ENCODE results near the gene CFB.
"Not testable (repeated sequence)": the region's sequence is repeated elsewhere in the genome, so short reads cannot be mapped to it uniquely, and the experiment has no call there.

The CFB gene

DNA sequence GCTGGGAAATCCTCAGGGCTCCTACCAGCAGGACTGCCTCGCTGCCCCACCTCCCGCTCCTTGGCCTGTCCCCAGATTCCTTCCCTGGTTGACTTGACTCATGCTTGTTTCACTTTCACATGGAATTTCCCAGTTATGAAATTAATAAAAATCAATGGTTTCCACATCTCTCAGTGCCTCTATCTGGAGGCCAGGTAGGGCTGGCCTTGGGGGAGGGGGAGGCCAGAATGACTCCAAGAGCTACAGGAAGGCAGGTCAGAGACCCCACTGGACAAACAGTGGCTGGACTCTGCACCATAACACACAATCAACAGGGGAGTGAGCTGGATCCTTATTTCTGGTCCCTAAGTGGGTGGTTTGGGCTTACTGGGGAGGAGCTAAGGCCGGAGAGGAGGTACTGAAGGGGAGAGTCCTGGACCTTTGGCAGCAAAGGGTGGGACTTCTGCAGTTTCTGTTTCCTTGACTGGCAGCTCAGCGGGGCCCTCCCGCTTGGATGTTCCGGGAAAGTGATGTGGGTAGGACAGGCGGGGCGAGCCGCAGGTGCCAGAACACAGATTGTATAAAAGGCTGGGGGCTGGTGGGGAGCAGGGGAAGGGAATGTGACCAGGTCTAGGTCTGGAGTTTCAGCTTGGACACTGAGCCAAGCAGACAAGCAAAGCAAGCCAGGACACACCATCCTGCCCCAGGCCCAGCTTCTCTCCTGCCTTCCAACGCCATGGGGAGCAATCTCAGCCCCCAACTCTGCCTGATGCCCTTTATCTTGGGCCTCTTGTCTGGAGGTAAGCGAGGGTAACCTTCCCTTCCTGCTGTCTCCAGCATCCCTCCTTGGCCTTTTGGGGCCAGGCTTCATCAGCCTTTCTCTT is at the start of gene CFB:
CFB (plus strand) TSS at position 589 of the 863 bp plus-strand sequence; CDS start at position 716, 127 bp downstream.
- DNase-seq (ENCODE audit: low read depth in 2 of 2) = no peak

GRCh38 chr6:31896493-31896855 is 49.4 kb upstream of the CFB start:
- DNase-seq (ENCODE audit: low read depth in 2 of 2) = no peak

DNA sequence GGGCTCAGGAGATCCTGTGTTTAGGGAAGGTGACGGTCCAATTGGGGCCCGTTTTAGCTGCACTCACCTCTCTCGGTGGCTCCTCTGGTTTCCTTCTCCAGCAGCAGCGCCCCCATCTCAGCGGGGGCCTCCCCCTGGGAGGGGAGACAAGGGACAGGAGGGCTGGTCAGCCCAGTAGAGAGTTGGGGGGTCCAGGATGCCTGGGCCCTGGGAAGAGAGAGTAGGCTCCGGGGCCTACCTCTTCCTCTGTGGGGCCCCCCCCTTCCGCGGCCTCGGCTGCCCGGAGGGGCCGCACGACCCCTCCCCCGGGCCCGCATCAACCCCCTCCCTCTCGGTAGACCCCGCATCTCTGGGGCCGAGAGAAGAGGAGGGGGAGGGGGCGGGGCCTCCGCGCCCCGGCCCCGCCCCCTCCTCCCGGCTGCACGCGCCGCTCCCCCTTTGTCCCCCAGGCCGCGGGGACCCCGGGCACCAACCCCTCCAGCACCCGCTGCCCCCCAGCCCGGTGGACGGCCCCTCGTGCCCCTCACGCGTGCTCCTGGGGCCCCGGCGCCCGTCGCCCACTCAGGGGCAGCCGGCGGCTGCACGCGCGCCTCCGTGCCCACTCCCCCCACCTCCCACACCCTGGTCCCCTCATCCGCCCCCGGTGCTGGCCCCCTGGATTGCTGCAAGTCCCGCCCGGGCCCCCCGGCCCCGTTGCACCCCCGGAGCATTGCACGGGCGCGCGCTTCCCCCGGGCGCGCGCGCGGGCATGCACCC is 48.9 kb upstream of the CFB start:
- no peak for DNase-seq (ENCODE audit: low read depth in 2 of 2)

DNA sequence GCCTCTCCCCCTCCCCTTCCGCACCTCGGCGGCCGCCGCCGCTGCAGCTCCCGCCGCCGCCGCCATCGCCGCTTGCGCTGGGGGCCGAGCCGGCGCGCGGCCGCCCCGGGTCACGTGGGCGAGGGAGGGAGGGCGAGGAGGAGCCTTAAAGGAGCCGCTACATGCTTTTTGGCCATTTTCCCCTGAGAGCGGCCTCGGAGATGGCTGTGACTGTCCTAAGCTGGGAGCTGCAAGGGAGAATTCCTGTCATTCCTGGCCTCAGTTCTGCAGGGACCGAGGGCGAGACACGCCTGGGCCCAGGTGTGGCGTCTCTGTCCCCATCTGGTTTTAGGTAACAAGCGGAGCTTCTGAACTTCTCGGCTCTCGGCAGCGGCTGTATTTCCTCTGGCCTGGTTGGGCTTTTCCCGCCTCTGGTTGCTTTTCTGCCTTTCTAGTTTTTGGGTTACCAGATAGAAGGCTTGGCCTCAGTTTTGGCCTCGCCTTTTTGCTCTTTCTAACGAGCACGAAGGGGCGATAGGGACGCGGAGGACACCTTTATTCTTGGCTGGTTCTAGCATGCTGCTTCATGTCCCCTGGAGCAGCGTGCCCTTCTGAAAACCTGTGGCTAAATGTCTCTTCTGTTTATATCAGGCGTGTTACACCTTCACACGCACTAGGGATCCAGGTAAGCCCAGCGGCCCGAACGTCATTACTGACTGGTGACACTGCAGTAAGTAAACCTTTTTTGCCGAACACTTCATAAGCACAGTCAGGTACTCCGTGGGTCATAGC is 48.1 kb upstream of the CFB start, which contains the start of gene EHMT2:
EHMT2 (minus strand) TSS at position 87 of the 771 bp plus-strand sequence; CDS start at position 66, 21 bp downstream.
- DNase-seq (ENCODE audit: low read depth in 2 of 2) = peak; percentile 66 to 78

DNA sequence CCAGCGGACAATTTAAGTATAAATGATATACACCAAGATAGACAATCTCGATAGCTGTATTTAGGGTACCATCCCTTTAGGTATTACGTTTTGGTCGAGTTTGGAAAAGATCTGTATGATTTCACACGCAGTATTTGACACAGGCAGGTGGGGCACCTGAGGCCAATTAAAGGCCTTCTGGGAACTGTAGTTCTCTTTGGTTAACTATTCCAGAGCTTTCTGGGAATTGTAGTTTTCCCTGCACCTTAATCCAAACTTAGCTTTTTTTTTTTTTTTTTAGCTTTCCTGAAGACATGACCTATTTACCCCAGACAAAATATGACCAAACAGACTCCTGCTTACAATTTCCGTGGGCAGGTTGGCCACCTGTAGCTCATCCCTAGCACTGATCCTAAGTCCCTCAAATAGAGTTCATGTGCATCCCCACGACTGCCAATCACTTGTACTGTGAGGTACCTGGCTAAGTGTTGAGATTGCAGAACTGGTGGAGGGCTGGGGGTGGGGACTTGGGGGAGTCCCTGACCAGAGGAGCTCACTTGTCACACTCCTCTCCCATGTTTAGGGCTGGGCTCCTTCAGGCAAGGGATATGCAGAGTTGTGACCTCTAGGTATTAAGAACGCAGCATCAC is 47.4 kb upstream of the CFB start:
- no peak for DNase-seq (ENCODE audit: low read depth in 2 of 2)

GRCh38 chr6:31899215-31899614 is 46.7 kb upstream of the CFB start:
- DNase-seq (ENCODE audit: low read depth in 2 of 2) = no peak

- DNase-seq (ENCODE audit: low read depth in 2 of 2) = no peak
Measured at GRCh38 chr6:31899882-31900722, 45.8 kb upstream of the CFB start.

- no peak for DNase-seq (ENCODE audit: low read depth in 2 of 2)
Measured at GRCh38 chr6:31900917-31901414, 44.9 kb upstream of the CFB start.

DNA sequence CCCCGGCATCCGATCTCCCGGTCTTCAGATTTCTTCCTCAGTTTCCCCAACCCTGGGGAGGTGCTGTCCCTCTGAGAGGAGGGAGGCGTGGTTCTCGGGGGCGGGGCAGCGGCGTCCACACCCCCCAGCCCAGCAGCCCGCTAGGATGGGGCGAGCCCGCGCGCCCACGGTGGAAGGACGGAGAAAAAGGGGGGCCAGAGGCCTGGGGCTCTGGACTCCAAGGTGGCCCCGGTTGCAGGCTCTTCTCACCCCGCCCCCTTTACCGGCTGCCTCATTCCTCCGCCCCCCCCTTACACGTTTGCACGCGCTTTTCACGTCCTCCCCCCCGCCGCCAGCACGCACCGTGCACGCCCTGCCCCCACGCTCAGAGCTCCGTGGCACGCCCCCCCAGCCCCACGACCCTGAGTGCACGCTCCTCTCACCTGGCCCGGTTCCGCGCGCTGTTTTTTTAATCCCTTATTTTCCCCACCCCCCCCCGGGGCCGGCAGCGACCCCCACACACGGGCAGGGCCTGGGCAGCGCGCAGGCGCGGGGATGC is 44.4 kb upstream of the CFB start:
- peak in 1 of 2 experiments; percentile 61 for DNase-seq (ENCODE audit: low read depth in 2 of 2)

GRCh38 chr6:31901953-31902643 is 43.8 kb upstream of the CFB start, which contains the start of gene ZBTB12:
ZBTB12 (minus strand) TSS chr6:31902086; CDS start chr6:31901305, 781 bp downstream.
- peak; percentile 79 to 81 for DNase-seq (ENCODE audit: low read depth in 2 of 2)

- no peak for DNase-seq (ENCODE audit: low read depth in 2 of 2)
Measured at GRCh38 chr6:31903957-31904356, 41.9 kb upstream of the CFB start.

- DNase-seq (ENCODE audit: low read depth in 2 of 2) = no peak
Measured at GRCh38 chr6:31905041-31905440, 40.9 kb upstream of the CFB start.

DNA sequence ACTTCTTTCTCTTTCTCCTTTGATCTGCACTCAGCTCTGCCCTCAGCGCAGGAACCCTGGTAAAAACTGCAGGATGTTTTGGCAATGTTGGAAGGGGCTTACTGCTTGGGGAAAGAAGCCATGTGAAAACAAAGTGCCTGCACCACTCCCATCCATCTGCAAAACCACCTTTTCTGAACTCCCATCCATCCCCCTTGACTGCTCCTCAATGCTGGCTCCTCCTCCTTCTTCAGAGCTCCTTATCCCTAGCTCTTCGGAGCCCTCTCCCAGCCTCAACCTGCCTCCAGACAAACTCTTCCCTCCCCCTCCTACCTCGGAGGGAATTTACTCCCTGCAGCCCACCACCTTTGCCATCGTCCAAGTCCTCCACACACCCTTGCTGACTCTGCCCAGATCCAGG is 39.8 kb upstream of the CFB start:
- no peak for DNase-seq (ENCODE audit: low read depth in 2 of 2)

- not testable (repeated sequence) for DNase-seq (ENCODE audit: low read depth in 2 of 2)
Measured at GRCh38 chr6:31906727-31907126, 39.2 kb upstream of the CFB start.

DNA sequence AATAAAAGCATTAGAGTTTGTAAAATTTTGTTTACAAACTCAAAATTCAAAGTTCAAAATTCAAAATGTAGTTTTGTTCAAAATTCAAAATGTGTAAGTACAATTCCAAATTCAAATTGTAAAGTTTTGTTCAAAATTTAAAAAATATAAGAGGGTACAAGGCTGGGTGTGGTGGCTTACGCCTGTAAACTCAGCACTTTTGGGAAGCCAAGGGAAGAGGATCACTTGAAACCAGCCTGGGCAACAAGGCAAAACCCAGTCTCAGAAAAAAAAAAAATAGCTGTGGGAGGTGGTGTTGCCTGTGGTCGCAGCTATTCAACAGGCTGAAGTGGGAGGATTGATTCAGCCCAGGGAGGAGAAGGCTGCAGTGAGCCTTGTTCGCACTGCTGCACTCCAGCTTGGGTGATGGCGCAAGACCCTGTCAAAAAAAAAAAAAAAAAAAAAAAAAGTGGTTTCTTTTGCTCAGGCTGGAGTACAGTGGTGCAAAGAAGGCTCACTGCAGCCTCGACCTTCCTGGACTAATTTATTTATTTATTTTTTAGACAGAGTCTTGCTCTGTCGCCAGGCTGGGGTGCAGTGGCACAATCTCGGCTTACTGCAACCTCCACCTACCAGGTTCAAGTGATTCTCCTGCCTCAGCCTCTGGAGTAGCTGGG is 38.6 kb upstream of the CFB start:
- no peak for DNase-seq (ENCODE audit: low read depth in 2 of 2)

GRCh38 chr6:31908255-31908654 is 37.6 kb upstream of the CFB start:
- not testable (repeated sequence) for DNase-seq (ENCODE audit: low read depth in 2 of 2)

DNA sequence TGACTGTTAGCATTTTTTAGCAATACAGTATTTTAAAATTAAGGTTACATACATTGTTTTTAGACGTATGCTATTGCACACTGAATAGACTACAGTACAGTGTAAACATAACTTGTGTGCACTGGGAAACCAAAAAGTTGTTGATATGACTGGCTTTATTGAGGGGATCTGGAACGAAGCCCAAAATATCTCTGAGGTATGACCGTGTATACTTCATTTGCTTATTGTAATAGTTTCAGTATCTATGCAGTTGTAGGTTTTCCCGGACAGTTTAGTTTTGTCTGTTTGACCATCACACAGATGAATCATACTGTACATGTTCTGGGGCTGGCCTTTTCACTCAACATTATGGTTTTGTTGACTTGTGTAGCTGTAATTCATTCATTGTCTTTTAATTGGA is 37.1 kb upstream of the CFB start:
- no peak for DNase-seq (ENCODE audit: low read depth in 2 of 2)

GRCh38 chr6:31909298-31909697 is 36.6 kb upstream of the CFB start:
- not testable (repeated sequence) for DNase-seq (ENCODE audit: low read depth in 2 of 2)
